Myocyte (in vitro differentiated cells): ENCODE results near the gene ZBTB21. TPM values are rescaled to one million over a fixed set of nuclear protein-coding genes. Genes with fewer than 3 reads are reported as not detected.

ENCODE experiments used
- DNase-seq: peaks from one replicate; pipeline ENCODE4 v3.0.0-alpha.2; 2012; ENCODE audit warnings: low read depth
- total RNA-seq: library from RNA; depleted of rRNA; stranded (reverse); fragments of >200 nt; gene quantifications from 2 replicates; pipeline ENCODE4 v1.2.3, GENCODE V29; 2014

Gene ZBTB21
- total RNA-seq, 1 donor from 2014 or later, result 7.3 TPM

DNA sequence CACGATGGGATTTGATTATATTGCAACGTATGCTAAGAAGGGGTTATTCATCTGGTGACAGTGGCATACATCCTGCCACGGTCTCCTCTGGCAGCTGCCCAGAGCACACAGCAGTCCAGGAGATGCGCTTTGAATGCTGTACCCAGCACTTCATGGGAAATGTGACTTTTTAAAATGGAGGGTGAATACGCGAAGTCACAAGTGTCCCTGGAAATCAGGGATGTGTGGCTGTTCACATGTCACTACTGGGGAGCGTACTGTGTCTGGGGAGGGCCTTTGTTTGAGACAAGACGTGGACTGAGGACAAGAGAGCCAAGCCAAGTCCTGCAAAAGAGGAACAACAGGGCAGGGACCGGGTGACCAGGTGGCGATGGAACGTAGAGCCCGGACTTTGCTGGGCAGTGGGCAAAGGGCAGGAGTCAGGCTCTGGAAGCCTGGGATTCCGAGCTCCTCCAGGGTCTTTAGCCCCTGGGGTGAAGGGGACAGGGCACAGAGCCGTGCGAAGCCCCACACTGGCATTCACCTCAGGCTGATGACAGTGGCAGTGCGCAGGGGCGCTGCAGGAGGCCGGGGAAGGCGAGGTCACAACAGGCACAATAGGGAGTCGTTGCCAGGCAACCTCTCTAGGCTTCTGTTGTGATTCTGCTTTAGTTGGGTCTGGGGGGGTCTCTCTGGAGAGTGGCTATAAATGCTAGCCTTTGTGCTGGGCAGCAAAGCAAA lies 11.4 kb upstream of the ZBTB21 start:
- no peak for DNase-seq

DNA sequence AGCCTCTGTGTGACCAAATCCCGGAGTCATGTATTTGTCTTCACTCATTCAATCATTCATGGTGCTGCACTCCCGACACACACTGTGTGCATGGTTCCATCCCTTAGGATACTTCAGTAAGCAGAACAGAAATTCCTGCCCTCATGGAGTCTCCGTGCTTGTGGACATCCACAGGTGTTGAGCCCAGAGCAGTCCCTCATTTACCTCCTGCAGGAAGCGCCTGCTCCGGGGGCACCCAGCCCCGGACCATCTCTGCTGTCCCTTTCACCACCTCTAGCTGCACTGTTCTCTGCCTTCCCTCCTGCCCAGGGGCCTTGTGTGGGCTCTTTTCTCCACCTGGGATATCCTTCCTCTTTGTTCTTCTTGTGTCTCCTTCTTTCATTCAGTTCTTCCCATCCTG lies 9.5 kb upstream of the ZBTB21 start:
- DNase-seq, result no peak

DNA sequence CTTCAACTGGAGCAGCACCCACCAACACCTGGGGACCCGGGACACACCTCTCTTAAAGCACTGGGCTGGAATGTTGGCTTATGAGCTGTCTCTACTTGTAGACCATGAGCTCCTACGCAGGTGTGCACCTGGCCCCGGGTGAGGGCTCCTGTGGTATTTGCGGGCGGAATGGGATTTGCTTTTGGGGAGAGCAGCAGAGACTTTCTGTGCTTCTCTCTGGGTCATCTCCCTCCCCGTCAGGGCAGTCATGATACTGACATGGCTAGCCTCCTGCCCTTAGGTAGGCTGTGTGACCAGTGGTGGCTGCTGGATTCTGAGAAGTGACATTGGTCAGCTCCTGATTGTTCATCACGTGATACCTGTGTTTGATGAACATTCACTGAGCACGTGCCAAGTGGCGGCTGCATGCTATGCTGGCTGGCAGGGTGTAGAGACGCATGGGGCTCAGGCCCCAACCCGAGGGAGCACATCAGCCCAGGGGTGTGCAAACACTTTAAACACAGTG lies 9.0 kb upstream of the ZBTB21 start:
- DNase-seq, result no peak

DNA sequence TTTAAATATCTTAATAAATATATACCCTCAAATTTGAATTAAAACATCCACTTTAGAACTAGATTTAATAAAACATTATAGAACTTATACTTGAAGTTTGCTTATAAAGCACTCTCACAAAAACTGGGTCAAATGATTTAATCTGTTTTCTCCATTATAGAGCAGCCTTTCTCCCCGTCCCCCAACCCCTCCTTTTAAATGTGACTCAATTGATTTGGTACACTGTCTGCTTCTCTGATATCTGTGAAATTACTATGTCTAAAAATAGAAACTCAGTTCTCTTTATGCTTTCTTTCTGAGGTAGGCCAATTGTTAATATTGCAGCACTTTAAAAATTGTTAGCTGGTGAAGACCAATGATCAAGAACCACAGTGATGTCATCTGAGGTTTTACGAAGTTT lies 6.9 kb upstream of the ZBTB21 start:
- no peak for DNase-seq

DNA sequence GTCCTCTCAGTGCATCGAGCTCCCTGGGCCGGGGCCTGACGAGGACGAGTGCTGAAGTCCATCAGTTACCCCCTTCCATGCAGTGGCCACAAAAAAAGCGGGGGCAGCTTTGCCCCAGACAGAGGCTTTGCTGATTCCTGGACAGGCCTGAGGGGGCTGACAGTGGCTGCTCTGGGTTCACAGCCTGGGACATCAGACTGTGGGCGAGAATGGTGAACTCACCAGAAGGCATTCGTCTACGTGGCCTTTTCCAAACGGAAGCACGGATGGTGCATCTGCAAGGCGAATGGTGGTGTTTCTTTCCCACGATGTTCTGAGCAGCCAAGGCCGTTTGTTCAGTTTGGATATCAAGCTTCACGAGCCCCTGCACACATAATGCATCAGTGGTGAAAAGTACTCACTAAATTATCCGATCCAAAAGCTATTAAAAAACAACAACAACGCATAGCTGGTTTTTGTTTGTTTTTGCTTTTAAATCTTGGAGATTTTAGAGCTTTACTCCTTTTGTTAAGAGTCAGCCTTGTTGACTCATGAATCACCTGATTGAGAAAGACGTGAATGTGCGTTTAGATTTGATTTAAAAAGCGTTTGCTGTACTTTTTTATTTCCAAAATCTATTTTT lies 6.3 kb upstream of the ZBTB21 start:
- DNase-seq, result no peak

DNA sequence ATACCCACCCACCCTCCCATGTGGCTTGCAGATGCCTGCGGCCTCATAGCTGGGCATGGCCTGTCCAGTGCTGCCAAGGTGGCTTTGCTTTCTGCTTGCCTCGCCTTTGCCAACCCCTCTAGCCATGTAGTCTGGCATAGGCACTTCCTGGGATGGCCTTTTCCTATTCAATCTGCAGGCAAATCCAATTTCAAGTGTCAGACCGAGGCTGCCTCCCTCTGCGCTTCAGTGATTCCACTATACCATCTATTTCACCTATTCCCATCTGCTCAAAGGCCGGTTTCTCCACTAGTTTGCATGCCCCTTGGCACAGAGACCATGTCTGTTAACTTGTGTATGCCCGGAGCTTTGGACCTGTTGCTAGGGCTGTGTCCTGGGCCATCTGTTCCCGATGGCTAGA lies 3.8 kb upstream of the ZBTB21 start:
- no peak for DNase-seq

DNA sequence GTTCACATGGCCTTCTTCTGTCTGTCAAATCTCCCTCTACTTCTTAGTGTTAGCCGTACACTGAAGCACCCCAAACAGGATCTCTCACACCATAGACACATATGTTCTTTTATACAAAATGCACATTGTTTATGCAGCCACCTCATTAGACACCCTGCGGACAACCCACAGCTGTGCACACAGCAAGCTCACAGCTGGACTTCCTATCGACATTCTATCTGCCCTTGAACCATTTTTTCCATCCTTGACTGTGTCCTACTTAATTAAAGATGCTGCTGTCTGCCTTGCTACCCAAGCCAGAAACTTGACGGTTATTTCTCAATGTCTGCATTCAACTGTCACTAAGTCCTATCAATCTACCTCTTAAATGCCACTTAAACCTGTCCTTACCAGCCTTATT lies 3.2 kb upstream of the ZBTB21 start:
- no peak for DNase-seq

DNA sequence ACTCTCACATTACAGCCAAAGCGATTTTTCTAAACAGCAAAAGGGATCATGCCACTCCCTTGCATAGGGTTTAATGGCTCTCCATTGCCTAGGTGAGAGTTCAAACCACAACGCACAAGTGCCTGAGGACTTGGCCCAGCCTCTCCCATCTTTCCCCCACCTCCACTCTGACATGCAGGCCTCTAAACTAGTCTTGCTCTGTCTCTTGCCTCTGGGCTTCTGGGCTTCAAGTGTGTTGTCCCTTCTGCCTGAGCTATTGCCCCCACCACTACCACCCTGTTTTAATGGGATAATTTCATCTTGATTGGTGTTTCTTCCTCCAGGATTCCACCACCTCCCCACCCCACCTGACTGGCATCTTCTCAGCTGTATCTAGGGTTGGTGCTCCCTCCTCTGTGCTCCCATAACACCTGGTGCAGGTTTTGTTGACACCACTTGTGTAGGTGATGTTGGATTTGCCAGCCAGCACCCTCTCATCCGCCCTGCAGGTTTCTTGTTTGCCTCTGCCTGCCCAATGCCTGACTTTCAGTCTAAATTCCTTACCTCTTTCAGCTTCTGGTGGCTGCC lies 2.7 kb upstream of the ZBTB21 start:
- no peak for DNase-seq

DNA sequence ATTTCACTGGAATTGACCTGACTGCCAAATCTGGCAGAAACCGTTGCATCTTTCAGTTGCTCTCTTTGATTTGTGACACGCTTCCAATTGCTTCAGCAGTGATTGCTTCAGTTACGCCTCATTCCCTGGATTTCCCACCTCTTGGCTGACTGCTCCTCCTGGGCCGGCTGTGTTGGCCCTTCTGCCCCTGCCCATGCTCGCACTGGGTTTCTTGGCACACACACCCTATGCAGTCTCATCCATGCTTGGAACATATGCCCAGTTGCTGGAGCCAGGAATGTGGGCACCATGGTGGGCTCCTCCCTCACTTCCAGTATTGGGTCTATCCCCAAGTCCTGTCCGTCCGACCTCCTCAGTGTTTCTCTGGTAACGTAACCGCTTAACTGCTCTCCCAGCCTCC lies 2.2 kb upstream of the ZBTB21 start:
- DNase-seq, result no peak

DNA sequence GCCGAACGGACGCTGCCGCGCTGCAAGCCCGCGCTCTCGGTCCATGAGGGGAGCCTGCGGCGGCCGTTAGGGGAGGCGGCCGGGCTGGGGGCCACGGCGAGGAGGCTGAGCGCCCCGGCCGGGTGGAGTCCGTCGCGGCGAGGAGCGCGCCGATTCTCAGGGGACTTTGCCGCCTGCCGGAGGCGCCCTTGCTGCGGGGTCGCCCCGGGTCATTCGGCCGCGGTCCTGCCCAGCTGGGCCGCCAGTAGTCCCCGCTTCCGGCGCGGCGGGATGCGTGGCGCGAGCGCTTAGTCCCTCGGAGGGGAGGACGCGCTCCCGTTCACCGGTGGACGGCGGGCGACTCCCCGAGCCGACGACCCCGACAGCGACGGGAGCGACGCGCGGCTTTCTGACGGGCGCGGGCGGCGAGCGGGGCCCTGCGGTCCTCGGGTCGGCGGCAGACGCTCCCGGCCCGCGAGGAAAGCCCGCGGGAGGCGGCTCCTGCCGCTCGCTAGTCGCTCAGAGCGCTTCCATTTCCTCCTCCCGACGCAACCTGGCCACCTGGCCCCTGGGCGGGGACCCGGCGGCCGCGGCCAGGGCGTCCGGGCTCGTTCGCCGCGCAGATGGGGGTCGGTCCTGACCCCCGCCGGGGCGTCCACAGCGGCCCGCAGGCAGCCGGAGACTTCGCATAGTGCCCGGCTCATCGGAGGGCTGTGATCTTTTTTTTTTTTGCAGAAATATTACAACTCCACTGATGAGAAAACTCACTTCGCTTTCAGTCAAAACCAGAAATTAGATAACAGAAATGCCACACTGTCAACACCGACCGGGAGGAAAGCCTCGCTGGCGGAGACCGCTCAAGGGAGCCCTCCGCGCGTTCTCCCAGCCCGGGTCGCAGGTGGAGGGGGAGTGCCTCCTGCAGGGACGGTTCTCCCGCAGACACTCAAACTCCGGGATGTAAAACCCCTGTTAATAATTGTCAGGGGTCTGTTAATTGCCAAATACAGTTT lies 641 bp upstream of the ZBTB21 start:
- DNase-seq, result no peak

DNA sequence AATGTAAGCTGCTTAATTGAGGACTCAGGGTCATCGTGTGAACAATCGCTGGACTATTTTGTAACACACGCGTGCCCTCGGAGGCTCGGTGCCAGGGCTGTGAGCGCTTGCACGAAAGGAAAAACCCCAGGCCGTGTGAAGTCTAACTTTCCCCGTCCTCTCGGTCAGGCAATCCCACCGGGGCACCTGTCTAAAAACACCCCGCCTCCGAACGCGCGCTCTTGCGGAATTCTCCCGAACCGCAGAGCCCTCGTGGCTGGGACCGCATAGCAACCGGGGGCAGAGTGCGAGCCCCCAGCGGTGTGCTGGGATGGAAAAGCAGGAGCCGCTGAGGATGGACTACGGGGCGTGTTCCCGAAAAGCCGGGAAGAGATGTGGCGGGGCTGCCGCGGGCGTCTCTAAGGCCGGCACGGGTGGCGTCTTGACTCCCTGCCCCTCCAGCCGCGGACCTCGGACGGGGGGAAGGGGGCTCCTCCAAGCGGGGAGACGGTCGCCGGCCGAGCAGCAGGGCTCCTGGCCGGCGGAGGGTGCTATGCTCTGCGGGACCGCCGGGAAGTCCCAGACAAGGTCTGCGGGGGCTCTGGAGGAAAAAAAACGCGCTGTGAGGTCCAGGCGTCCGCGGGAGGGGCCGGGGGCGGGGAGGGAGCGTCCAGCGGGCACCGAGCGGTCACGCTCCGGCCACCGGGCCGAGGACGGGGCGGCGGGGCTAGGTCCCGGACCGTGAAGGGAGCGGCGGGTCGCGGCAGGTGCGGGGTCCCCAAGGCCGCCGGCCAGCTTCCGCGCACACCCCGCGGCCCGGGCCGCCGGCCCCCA lies 936 bp downstream of the ZBTB21 start:
- DNase-seq, result peak; percentile 82

DNA sequence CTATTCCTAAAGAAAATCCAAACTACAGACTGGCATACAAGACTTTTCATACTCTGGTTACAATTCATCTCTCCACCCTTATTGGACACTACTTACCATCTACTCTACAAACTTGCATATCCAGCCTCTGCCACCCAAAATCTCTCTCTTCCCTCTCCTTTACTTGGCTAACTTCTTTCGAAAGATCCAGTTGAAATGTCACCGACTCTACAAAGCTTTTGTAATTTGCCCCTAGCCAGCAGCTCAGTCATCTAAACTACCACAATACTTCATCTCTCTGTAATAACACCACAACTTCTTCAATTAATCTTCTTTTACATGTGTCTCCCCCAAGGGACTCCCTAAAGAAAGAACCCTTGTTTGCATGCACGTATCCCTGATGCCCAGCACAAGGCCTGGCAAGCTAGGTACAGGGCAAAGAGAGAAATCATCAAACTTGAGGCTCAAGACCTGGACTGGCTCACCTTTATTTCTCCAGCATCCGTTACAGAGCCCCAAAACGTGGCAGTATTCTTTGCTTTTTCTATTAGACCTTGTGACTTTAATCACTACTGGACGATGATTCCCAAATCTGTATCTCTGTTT lies 2.7 kb downstream of the ZBTB21 start:
- no peak for DNase-seq

DNA sequence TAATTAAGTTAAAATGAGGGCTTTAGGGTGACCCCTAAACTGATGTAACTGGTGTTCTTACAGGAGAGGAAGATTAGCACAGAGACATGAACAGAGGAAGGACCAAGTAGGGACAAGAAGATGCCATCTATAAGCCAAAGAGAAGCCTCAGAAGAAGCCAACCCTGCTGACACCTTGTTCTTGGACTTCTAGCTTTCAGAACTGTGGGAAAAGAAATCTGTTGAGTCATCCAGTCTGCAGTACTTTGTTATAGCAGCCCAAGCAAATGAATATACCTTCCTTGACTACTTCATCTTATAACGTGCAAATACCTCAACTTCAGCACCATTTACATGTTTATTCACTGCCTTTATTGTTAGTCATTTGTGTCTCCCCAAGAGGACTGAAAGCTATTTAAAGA lies 3.4 kb downstream of the ZBTB21 start:
- no peak for DNase-seq

DNA sequence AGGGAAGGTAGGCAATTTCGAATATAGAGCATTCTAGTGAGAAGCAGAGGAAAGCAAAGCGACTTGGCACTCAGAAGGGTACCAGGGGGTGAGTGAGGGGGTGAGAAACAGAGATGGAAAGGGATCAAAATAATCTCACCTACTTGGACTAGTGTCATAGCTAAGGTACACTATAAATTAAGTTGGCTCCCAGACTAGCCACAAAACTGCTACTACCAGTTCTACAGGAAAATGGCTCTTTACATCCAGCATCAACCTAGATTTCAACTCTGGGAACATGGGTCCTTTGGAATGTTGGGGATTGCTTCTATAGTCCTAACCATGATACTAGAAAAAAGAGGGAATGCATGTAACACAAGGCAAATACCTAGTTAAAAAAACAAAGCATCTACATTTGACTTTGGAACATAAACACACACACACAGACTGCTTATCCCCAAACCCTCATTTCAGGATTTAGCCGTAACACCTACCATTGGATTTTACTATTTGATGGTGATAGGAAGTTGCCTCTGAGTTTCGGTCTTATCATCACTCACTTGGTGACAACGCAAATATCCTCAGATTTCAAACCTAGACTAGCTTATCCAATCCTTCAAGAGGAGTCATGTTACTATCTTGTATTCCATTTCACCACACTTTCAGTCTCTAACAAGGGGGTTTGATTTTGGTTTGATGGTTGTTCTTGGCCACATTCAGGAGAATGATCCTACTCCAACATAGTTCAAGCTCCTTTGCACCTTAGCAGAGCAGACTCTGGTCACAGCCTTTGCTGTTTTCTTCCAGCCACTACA lies 5.6 kb downstream of the ZBTB21 start:
- no peak for DNase-seq

DNA sequence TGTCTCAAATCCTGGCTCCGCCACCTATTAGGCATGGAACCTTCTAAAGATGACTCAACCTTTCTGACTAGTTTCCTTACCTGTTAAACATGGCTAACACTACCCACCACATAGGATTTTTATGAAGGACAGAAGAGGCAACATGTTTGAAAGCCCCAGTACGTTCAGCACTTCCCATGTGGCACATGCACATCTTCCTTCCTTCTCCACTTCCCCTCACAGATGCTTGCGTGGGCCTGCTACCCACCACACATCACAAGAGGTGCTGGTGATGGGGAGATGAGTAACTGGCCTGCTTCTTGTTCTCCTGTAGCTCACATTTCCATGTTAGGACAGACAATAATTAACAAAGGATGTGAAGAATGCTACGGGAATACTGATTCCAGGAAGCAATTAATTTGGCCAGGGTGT lies 7.1 kb downstream of the ZBTB21 start:
- no peak for DNase-seq

DNA sequence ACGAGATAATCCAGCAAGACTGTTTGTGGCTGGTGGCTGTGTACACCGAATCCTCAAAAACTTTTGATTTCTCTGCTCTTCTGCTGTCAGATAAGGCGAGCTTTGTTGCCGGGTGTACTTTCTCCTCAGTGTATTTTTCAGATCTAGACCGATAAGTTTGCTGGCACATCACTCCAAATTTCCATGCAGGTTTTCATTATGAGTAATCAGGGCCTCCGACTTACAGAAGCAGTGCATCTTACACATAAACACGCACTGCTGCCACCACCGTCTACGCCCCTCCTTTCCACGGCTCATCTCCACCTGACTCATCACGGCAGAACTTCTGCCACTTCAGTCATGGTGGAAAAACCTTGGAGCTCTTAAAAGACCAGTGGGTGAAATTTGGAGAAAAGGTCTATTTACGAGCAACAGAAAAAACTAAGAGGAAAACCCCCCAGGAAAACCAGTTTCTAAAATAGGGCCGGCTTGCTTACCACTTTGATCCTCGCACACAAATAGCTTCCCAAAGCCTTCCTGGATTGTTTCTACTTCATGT lies 7.7 kb downstream of the ZBTB21 start:
- DNase-seq, result peak; percentile 19

DNA sequence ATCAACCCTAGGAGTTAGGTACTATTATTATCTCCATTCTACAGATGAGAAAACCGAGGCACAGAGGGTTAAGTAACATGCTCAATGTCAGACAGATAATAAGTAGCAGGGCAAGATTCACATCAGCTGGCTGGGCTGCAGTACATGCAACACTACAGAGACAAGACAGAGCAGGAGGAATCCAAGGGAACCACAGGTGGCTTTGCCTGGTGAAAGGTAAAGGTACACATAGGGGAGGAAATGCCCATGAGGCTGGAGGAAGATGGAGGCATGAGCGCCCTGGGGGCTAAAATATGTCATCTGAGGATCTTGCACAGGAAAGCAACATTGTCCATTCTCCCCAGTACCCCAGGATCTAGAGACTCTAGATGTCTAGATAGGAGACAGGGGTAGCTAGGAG lies 8.4 kb downstream of the ZBTB21 start:
- no peak for DNase-seq

DNA sequence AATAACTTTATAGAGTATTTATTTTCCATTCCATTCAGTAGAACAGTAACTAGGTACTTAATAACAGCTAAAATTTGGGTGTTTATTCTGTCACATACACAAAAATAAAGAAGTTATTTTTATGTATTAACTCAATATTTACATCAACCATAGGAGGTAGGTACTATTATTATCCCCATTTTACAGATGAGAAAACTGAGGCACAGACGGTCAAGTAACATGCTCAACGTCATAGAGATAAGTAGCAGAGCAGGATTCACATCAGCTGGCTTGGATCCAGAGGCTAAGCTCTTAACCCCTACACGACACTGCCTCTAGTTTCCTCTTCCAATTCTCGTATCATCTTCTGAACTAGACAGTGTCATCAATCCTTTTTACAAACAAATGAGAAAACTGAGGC lies 9.3 kb downstream of the ZBTB21 start:
- no peak for DNase-seq

DNA sequence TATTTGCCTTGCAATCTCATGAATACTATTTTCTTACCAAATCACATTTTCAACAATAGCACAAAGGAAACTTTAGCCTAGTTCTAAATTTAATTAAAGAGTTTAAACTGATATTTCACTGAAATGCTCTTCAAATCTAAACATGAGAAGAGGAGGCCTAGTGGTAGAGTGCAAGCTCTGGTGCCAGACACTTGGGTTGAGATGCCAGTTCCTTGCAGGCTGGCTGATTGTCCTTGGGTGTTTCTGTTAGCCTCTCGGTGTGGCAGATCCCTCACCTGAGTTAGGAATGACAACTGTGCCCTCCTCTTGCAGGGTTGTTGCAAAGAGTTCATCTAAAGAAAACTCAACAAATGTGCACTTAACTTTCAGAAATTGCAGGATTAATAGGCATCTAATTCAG lies 12.5 kb downstream of the ZBTB21 start:
- no peak for DNase-seq
